OCI-LY3 (cell line): ENCODE data around the gene ANKFN1.

Experiments used
- H2AFZ ChIP-seq: fragments of 200-600, 300-600 bp; shearing (Covaris generic); 2 replicates; pipeline ENCODE4 v1.6.0; 2014; ENCODE audit warnings: antibody characterized with exemption, low read depth, low read length
- H3K27ac ChIP-seq: fragments of 200-600, 300-600 bp; sonication (generic); 2 replicates; pipeline ENCODE4 v1.5.1; 2014; ENCODE audit warnings: mild to moderate bottlenecking, low read length, moderate library complexity, mixed read lengths
- H3K27me3 ChIP-seq: fragments of 200-600, 300-600 bp; sonication (generic); 2 replicates; pipeline ENCODE4 v1.6.1; 2014; ENCODE audit warnings: low read depth, low read length, mixed read lengths
- H3K36me3 ChIP-seq: fragments of 200-600, 300-600 bp; sonication (generic); replicated peaks from 2 replicates; pipeline ENCODE3; 2014; ENCODE audit warnings: low read depth, low read length, mixed read lengths
- H3K4me1 ChIP-seq: fragments of 300-600, 200-600 bp; sonication (generic); 2 replicates; pipeline ENCODE4 v1.6.1; 2014; ENCODE audit warnings: low read length, mixed read lengths
- H3K4me2 ChIP-seq: fragments of 200-600, 300-600 bp; sonication (generic); 2 replicates; pipeline ENCODE4 v1.6.1; 2014; ENCODE audit warnings: low read length, mixed read lengths
- H3K4me3 ChIP-seq: fragments of 300-600, 200-600 bp; sonication (generic); 2 replicates; pipeline ENCODE4 v1.5.1; 2014; ENCODE audit warnings: antibody characterized with exemption, mild to moderate bottlenecking, low read length, moderate library complexity
- H3K79me2 ChIP-seq: fragments of 300-600, 200-600 bp; shearing (Covaris generic); 2 replicates; pipeline ENCODE4 v1.6.1; 2014; ENCODE audit warnings: mild to moderate bottlenecking, low read length, mixed read lengths
- H3K9ac ChIP-seq: fragments of 300-600, 200-600 bp; shearing (Covaris generic); 2 replicates; pipeline ENCODE4 v1.6.0; 2014; ENCODE audit warnings: mild to moderate bottlenecking, low read length, moderate library complexity
- H3K9me3 ChIP-seq: fragments of 200-600, 300-600 bp; shearing (Covaris generic); 2 replicates; pipeline ENCODE4 v1.6.1; 2014; ENCODE audit warnings: low read length, mixed read lengths; ENCODE audit not compliant: insufficient read depth
- H4K20me1 ChIP-seq: fragments of 200-600, 300-600 bp; sonication (generic); 2 replicates; pipeline ENCODE4 v1.6.1; 2016; ENCODE audit warnings: low read length, mixed read lengths; ENCODE audit not compliant: insufficient read depth
- CTCF ChIP-seq: fragments of 200-600, 300-600 bp; sonication (generic); IDR thresholded peaks from 2 replicates; pipeline ENCODE4 v1.5.1; 2014; ENCODE audit warnings: antibody characterized with exemption, low read length, low read depth
- EZH2phosphoT487 ChIP-seq: fragments of 200-600 bp; shearing (Covaris generic); IDR thresholded peaks from 2 replicates; pipeline ENCODE4 v1.6.1; 2018; ENCODE audit warnings: antibody characterized with exemption, mixed run types, low read depth

The ANKFN1 gene

DNA sequence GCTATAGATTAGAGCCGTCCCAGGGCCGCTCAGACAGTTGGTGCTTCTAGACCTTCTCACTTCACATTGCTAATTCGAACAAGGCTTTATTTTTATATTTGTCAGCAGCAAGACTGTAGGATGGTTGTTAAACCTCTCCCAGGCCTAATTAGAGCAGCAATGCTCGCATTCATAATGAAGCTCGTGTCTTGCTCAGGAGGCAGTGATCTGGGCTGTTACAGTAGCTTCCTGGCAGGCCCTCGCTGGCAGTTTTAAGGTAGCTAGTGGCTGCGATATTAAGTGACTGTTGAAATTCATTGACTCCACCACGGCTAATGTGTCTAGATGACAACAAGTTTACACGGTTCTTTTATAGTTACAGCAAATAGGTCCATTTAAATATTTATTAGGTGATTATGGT, 23.2 kb upstream of the ANKFN1 start:
- Histone ChIP-seq H3K9ac (no peak overlapping the region), H3K27me3 (peaks cover 22% of the 10 kb centered on the region), H3K27ac (no peak overlapping the region), H3K4me3 (no peak overlapping the region), H2AFZ (no peak overlapping the region), H3K36me3 (no peaks in the 10 kb centered on the region), H3K4me2 (no peak overlapping the region), H4K20me1 (no peaks in the 10 kb centered on the region), H3K4me1 (no peaks in the 10 kb centered on the region), H3K79me2 (no peaks in the 10 kb centered on the region), H3K9me3 (no peaks in the 10 kb centered on the region)
- TF ChIP-seq EZH2phosphoT487, result no peak
- TF ChIP-seq CTCF, result no peak

DNA sequence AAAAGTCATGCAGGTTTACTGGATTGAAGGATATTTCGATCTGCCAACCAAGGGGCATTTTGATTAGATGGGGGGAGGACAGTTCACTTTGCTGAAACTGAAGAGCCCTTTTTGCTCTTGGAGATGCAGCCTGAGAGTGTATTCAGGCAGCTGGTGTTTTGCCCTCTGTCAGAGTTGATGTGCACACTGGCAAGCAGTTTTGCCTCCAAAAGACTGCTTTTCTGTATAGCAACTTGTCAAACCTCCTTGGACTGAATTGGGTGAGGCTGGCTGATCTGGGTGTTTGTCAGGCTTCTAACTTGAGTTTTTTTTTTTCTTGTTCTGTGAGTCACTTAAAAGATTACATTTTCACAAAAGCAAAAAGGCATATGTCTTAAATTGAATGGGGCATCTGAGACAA, 22.6 kb upstream of the ANKFN1 start:
- no peak overlapping the region for H3K9ac ChIP-seq

DNA sequence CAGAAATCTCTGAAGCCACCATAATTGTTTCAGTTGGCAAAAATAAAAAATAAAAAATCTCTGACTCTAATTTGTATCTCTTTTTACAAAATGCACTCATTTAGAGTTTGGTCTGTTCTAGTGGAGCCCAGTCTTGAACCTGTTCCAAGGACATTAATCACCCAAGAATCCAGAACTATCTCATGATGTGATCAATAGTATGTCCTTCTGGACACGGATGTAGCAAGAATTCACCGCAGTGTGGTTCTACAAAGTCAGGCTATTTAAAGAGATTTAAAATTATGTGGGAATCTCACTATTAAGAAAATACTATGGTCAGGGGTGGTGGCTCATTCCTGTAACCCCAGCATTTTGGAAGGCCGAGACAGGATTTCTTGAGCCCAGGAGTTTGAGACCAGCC, 21.8 kb upstream of the ANKFN1 start:
- Histone ChIP-seq H3K27ac (no peak overlapping the region), H3K36me3 (no peaks in the 10 kb centered on the region), H3K9me3 (no peaks in the 10 kb centered on the region), H4K20me1 (no peaks in the 10 kb centered on the region), H3K4me1 (no peaks in the 10 kb centered on the region), H3K4me2 (no peak overlapping the region), H3K4me3 (no peak overlapping the region), H2AFZ (no peak overlapping the region), H3K79me2 (no peaks in the 10 kb centered on the region), H3K9ac (no peak overlapping the region), H3K27me3 (peaks cover 22% of the 10 kb centered on the region)
- no peak for TF ChIP-seq CTCF

More for the DNA sequence above, 22.6 kb upstream of the ANKFN1 start:
- Histone ChIP-seq H3K36me3 (no peaks in the 10 kb centered on the region), H3K27me3 (peaks cover 22% of the 10 kb centered on the region), H3K4me3 (no peak overlapping the region), H4K20me1 (no peaks in the 10 kb centered on the region), H3K27ac (no peak overlapping the region), H3K79me2 (no peaks in the 10 kb centered on the region), H3K4me1 (no peaks in the 10 kb centered on the region), H3K4me2 (no peak overlapping the region), H2AFZ (no peak overlapping the region), H3K9me3 (no peaks in the 10 kb centered on the region)
- TF ChIP-seq CTCF, result no peak
- TF ChIP-seq EZH2phosphoT487, result no peak

GRCh38 chr17:56136301-56136700, 17.0 kb upstream of the ANKFN1 start:
- no peak for TF ChIP-seq EZH2phosphoT487
- no peak for TF ChIP-seq CTCF
- Histone ChIP-seq H3K27ac (no peak overlapping the region), H3K36me3 (no peaks in the 10 kb centered on the region), H3K4me3 (no peak overlapping the region), H2AFZ (no peak overlapping the region), H4K20me1 (no peaks in the 10 kb centered on the region), H3K79me2 (no peaks in the 10 kb centered on the region), H3K27me3 (peaks cover 18% of the 10 kb centered on the region; the same call in 1 of the 2 replicates), H3K9ac (no peak overlapping the region), H3K4me1 (no peaks in the 10 kb centered on the region), H3K4me2 (no peak overlapping the region), H3K9me3 (no peaks in the 10 kb centered on the region; the same call in 1 of the 2 replicates)
